ENCODE results near the gene TTLL8.

Gene TTLL8

DNA sequence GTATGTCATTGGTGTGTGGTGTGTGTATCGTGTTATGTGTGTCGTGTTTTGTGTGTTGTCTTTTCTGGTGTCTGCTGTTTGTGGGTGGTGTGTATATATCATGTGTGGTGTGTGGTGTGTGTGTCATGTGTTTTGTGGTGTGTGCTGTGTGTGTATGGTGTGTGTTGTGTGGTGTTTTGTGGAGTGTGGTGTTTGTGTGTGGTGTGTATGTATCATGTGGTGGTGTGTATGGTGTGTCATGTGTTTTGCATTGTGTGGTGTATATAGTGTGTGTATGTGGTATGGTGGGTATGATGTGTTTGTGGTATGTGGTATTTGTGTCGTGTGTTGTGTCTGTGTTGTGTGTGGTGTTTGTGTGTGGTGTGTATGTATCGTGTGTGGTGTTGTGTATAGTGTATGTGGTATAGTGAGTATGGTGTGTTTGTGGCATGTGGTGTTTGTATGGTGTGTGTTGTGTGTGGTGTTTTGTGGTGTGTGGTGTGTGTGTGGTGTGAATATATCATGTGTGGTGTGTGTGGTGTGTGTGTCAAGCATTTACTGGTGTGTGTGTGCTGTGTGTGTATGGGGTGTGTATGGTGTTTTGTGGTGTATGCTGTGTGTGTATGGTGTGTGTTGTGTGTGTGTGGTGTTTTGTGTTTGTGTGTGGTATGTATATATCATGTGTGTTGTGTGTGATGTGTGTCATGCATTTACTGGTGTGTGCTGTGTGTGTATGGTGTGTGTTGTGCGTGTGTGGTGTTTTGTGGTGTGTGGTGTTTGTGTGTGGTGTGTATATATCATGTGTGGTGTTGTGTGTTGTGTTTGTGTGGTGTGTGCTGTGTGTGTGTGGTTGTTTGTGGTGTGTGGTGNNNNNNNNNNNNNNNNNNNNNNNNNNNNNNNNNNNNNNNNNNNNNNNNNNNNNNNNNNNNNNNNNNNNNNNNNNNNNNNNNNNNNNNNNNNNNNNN lies 84.8 kb downstream of the TTLL8 start:
- no peak overlapping the region for H3K4me2 ChIP-seq (ENCODE audit: low read depth, low read length, poor library complexity, severe bottlenecking)
- H3F3A ChIP-seq (ENCODE audit: low read depth): peaks cover 9% of the 10 kb centered on the region
- no peak overlapping the region for H2AFZ ChIP-seq (ENCODE audit: low read length)
- TF ChIP-seq, protein P1, sequence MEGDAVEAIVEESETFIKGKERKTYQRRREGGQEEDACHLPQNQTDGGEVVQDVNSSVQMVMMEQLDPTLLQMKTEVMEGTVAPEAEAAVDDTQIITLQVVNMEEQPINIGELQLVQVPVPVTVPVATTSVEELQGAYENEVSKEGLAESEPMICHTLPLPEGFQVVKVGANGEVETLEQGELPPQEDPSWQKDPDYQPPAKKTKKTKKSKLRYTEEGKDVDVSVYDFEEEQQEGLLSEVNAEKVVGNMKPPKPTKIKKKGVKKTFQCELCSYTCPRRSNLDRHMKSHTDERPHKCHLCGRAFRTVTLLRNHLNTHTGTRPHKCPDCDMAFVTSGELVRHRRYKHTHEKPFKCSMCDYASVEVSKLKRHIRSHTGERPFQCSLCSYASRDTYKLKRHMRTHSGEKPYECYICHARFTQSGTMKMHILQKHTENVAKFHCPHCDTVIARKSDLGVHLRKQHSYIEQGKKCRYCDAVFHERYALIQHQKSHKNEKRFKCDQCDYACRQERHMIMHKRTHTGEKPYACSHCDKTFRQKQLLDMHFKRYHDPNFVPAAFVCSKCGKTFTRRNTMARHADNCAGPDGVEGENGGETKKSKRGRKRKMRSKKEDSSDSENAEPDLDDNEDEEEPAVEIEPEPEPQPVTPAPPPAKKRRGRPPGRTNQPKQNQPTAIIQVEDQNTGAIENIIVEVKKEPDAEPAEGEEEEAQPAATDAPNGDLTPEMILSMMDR (conservative IDR thresholded peaks at IDR 0.05; ENCODE audit: low read length): no peak
- no peak for TF ChIP-seq EZH2phosphoT487 (IDR thresholded peaks at IDR 0.05; ENCODE audit: borderline replicate concordance)
- peaks cover 22% of the 10 kb centered on the region for H3K4me1 ChIP-seq (ENCODE audit: insufficient read depth, low read length, poor library complexity, severe bottlenecking)
- H3K9me3 ChIP-seq (ENCODE audit: insufficient read depth, low read depth, low read length): no peaks in the 10 kb centered on the region
- no peaks in the 10 kb centered on the region for H3K36me3 ChIP-seq (ENCODE audit: insufficient read depth, low read length)
- H3K9me2 ChIP-seq (replicated peaks; ENCODE audit: low read depth, low read length): no peaks in the 10 kb centered on the region
- no peak overlapping the region for H3K9ac ChIP-seq (ENCODE audit: low read depth, low read length, poor library complexity, severe bottlenecking)
- H3K79me2 ChIP-seq (ENCODE audit: insufficient read depth, low read length): no peaks in the 10 kb centered on the region
- no peaks in the 10 kb centered on the region for H3K27me3 ChIP-seq (ENCODE audit: insufficient read depth, low read length, poor library complexity, severe bottlenecking)
- H4K20me1 ChIP-seq (ENCODE audit: insufficient read depth, low read length, poor library complexity, severe bottlenecking): no peaks in the 10 kb centered on the region
- H3K4me3 ChIP-seq (ENCODE audit: low read length, poor library complexity, severe bottlenecking): no peak overlapping the region

DNA sequence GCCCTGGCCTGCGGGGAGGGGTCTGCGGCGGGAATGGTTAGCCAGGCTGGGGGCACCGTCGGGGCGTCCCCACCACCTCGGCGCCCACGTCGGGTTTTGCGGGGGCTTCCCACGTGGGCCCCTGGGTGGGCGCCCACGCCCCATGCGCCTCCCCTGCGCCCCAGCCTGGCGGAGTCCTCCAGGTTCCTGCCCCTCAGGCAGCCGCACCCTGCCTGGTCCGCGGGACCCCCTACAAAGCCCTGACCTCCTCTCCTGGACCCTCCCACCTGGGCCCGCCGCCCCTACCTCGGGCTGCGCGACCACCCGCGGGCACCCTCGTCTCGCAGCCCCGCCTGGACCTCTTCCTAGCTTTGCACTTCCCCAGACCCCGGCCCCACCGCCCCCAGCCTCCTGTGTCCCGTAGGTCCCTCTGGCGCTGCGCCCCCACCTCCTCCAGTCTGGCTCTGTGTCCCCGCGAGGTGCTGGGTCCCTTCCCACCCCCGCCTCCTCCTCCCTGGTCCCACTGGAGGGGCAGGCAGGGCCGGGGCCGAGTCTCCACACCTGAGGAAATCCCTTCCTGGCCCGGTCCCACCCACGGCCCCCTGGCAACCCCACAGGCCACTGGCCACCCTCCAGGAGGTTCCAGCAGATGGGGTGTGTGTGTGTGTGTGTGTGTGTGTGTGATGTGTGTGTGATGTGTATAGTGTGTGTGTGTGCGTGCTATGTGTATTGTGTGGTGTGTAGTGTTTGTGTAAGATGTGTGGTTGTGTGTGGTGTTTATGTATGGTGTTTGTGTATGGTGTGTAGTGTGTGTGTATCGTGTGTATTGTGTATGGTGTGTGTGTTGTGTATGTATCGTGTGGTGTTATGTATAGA lies 85.7 kb downstream of the TTLL8 start:
- peaks cover 22% of the 10 kb centered on the region for H3K4me1 ChIP-seq (ENCODE audit: insufficient read depth, low read length, poor library complexity, severe bottlenecking)
- H3K27me3 ChIP-seq (ENCODE audit: insufficient read depth, low read length, poor library complexity, severe bottlenecking): no peaks in the 10 kb centered on the region
- H3K79me2 ChIP-seq (ENCODE audit: insufficient read depth, low read length): no peaks in the 10 kb centered on the region
- H3K9me3 ChIP-seq (ENCODE audit: insufficient read depth, low read depth, low read length): no peaks in the 10 kb centered on the region
- peaks cover 9% of the 10 kb centered on the region for H3F3A ChIP-seq (ENCODE audit: low read depth)
- no peaks in the 10 kb centered on the region for H3K9me2 ChIP-seq (replicated peaks; ENCODE audit: low read depth, low read length)
- no peak overlapping the region for H3K4me2 ChIP-seq (ENCODE audit: low read depth, low read length, poor library complexity, severe bottlenecking)
- no peak for TF ChIP-seq EZH2phosphoT487 (IDR thresholded peaks at IDR 0.05; ENCODE audit: borderline replicate concordance)
- TF ChIP-seq, protein P1 (conservative IDR thresholded peaks at IDR 0.05; ENCODE audit: low read length): no peak
- H3K4me3 ChIP-seq (ENCODE audit: low read length, poor library complexity, severe bottlenecking): no peak overlapping the region
- H3K36me3 ChIP-seq (ENCODE audit: insufficient read depth, low read length): no peaks in the 10 kb centered on the region
- H3K9ac ChIP-seq (ENCODE audit: low read depth, low read length, poor library complexity, severe bottlenecking): no peak overlapping the region
- no peak overlapping the region for H2AFZ ChIP-seq (ENCODE audit: low read length)
- H4K20me1 ChIP-seq (ENCODE audit: insufficient read depth, low read length, poor library complexity, severe bottlenecking): no peaks in the 10 kb centered on the region

DNA sequence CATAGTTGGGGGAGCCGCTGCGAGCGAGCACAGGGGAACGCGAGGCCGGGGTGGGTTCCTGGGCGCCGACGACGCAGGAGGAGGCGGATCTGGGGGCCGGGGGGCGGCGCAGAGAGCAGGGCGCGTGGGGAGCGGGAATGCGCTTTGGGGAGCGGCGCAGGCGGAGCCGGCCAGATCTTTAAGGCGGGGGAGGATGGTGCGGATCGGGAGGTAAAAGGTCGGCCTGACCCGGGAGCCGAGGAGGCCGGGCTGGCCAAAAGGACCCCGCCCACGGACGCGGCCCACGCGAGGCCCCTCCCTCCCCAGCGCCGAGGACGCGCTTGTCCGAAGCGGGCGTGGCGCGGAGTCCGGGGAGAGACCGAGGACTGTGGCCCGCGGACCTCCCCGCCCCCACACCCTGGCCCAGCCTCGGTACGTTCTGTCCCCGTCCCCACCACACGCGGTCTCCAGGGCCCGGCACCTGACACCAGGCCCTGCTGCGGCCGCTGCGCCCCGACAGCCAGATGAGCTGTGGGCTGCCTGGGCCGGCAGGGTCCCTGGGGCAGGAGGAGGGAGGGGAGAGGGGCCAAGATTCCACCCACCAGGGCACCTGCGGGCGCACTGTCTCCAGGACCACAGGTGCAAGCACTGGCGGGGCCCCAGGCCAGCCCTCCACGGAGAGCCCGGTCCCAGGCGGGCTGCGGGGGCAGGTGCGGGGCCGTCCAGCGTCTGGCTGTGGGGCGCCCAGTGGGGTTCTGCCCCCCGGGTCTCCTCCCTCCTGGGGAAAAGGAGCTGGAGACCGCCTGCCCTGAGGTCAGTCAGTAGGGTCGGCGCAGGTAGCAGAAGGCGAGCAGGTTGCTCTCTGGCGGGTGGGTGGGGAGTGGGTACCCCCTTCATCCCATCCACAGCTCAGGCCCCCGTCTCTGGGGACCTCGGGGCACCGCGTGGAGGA lies 86.6 kb downstream of the TTLL8 start:
- peaks cover 22% of the 10 kb centered on the region for H3K4me1 ChIP-seq (ENCODE audit: insufficient read depth, low read length, poor library complexity, severe bottlenecking)
- peak overlapping the region; percentile 73 for H3K4me3 ChIP-seq (ENCODE audit: low read length, poor library complexity, severe bottlenecking)
- peak overlapping the region; percentile 73 for H3K9ac ChIP-seq (ENCODE audit: low read depth, low read length, poor library complexity, severe bottlenecking)
- H3K9me3 ChIP-seq (ENCODE audit: insufficient read depth, low read depth, low read length): no peaks in the 10 kb centered on the region
- TF ChIP-seq, protein P1 (conservative IDR thresholded peaks at IDR 0.05; ENCODE audit: low read length): no peak
- no peak for TF ChIP-seq EZH2phosphoT487 (IDR thresholded peaks at IDR 0.05; ENCODE audit: borderline replicate concordance)
- H3K9me2 ChIP-seq (replicated peaks; ENCODE audit: low read depth, low read length): no peaks in the 10 kb centered on the region
- H3K27me3 ChIP-seq (ENCODE audit: insufficient read depth, low read length, poor library complexity, severe bottlenecking): no peaks in the 10 kb centered on the region
- peak overlapping the region; percentile 89 for H2AFZ ChIP-seq (ENCODE audit: low read length)
- peak overlapping the region; percentile 81 for H3K4me2 ChIP-seq (ENCODE audit: low read depth, low read length, poor library complexity, severe bottlenecking)
- H3K79me2 ChIP-seq (ENCODE audit: insufficient read depth, low read length): no peaks in the 10 kb centered on the region
- no peaks in the 10 kb centered on the region for H3K36me3 ChIP-seq (ENCODE audit: insufficient read depth, low read length)
- H3F3A ChIP-seq (ENCODE audit: low read depth): peaks cover 5% of the 10 kb centered on the region
- no peaks in the 10 kb centered on the region for H4K20me1 ChIP-seq (ENCODE audit: insufficient read depth, low read length, poor library complexity, severe bottlenecking)

Data from Loucy (cell line).